Neural progenitor cell (in vitro differentiated cells): ENCODE data around the gene VWA3B. TPM values are rescaled to one million over a fixed set of nuclear protein-coding genes. Genes with fewer than 3 reads are reported as not detected.

Experiments used
- DNase-seq: peaks from one replicate; pipeline ENCODE4 v3.0.0-alpha.2; 2016; ENCODE audit warnings: low spot score
- H2AFZ ChIP-seq: fragments of 200-600 bp; sonication (generic); replicated peaks from 2 replicates; pipeline ENCODE4 v1.6.1; 2016; ENCODE audit warnings: antibody characterized with exemption
- H3F3A ChIP-seq: fragments of 200-600 bp; sonication (generic); 2 replicates; pipeline ENCODE4 v1.6.1; 2016; ENCODE audit warnings: antibody characterized with exemption, low read depth
- H3K27ac ChIP-seq: fragments of 200-600 bp; sonication (generic); 2 replicates; pipeline ENCODE4 v1.5.1; 2016; ENCODE audit warnings: mild to moderate bottlenecking
- H3K27me3 ChIP-seq: fragments of 200-600 bp; sonication (generic); 2 replicates; pipeline ENCODE4 v1.6.1; 2016; ENCODE audit warnings: mild to moderate bottlenecking, moderate library complexity
- H3K36me3 ChIP-seq: fragments of 200-600 bp; sonication (generic); 2 replicates; pipeline ENCODE4 v1.5.1; 2016
- H3K4me1 ChIP-seq: fragments of 200-600 bp; sonication (generic); 2 replicates; pipeline ENCODE4 v1.6.1; 2016; ENCODE audit warnings: mixed run types
- H3K4me2 ChIP-seq: fragments of 200-600 bp; sonication (generic); 2 replicates; pipeline ENCODE4 v1.6.1; 2016
- H3K4me3 ChIP-seq: fragments of 200-600 bp; sonication (generic); 2 replicates; pipeline ENCODE4 v1.5.1; 2016
- H3K79me2 ChIP-seq: fragments of 200-600 bp; sonication (generic); 2 replicates; pipeline ENCODE4 v1.6.1; 2016; ENCODE audit warnings: low read depth
- H3K9ac ChIP-seq: fragments of 200-600 bp; sonication (generic); 2 replicates; pipeline ENCODE4 v1.6.1; 2016
- H3K9me3 ChIP-seq: fragments of 200-600 bp; sonication (generic); 2 replicates; pipeline ENCODE4 v1.5.1; 2016; ENCODE audit warnings: low read depth
- H4K20me1 ChIP-seq: fragments of 200-600 bp; sonication (generic); 2 replicates; pipeline ENCODE4 v1.6.1; 2016; ENCODE audit warnings: low read depth
- H3K27ac Mint-ChIP-seq: 3 replicates; pipeline ENCODE4 v1.8.0; 2021; ENCODE audit warnings: mixed read lengths
- H3K27me3 Mint-ChIP-seq: 2 replicates; pipeline ENCODE4 v1.8.0; 2022; ENCODE audit warnings: low read depth, mild to moderate bottlenecking, inconsistent platforms, moderate library complexity, mixed read lengths; ENCODE audit not compliant: insufficient read depth
- H3K36me3 Mint-ChIP-seq: 3 replicates; pipeline ENCODE4 v1.8.0; 2021; ENCODE audit warnings: mixed read lengths
- H3K4me1 Mint-ChIP-seq: 3 replicates; pipeline ENCODE4 v1.8.0; 2021; ENCODE audit warnings: mixed read lengths
- H3K4me3 Mint-ChIP-seq: 3 replicates; pipeline ENCODE4 v1.8.0; 2021; ENCODE audit warnings: mild to moderate bottlenecking, moderate library complexity, mixed read lengths
- H3K9me3 Mint-ChIP-seq: 3 replicates; pipeline ENCODE4 v1.8.0; 2020; ENCODE audit warnings: mixed read lengths
- CTCF ChIP-seq: fragments of 200-600 bp; sonication (generic); IDR thresholded peaks from 2 replicates; pipeline ENCODE4 v1.5.1; 2017; ENCODE audit warnings: antibody characterized with exemption, mild to moderate bottlenecking
- EZH2 ChIP-seq: fragments of 200-600 bp; sonication (generic); IDR thresholded peaks from 2 replicates; pipeline ENCODE4 v1.6.1; 2017; ENCODE audit warnings: antibody characterized with exemption, mild to moderate bottlenecking, moderate library complexity
- EZH2phosphoT487 ChIP-seq: fragments of 200-600 bp; sonication (generic); IDR thresholded peaks from 2 replicates; pipeline ENCODE4 v1.6.1; 2017; ENCODE audit warnings: antibody characterized with exemption
- total RNA-seq: library from RNA; depleted of rRNA; stranded (reverse); fragments of >200 nt; gene quantifications from 2 replicates; pipeline ENCODE4 v1.2.3, GENCODE V29; 2015; ENCODE audit warnings: low replicate concordance

VWA3B gene
- total RNA-seq, 1 donor from 2014 or later = not detected

- DNase-seq = no peak
Observed at GRCh38 chr2:98236935-98237334, 150.0 kb downstream of the VWA3B start.

GRCh38 chr2:98240786-98241398, 153.9 kb downstream of the VWA3B start:
- H3K27ac ChIP-seq = no peak overlapping the region
- no peak overlapping the region for H3K4me3 ChIP-seq
- H3K79me2 ChIP-seq = no peaks in the 10 kb centered on the region
- peaks cover 7% of the 10 kb centered on the region for H3K27me3 Mint-ChIP-seq
- H3K27ac Mint-ChIP-seq = peak overlapping the region; percentile 75
- no peaks in the 10 kb centered on the region for H3K36me3 ChIP-seq
- peaks cover 18% of the 10 kb centered on the region for H3K4me1 Mint-ChIP-seq
- no peak for TF ChIP-seq EZH2phosphoT487
- no peak for TF ChIP-seq CTCF
- no peak for TF ChIP-seq EZH2
- no peak overlapping the region for H2AFZ ChIP-seq
- no peaks in the 10 kb centered on the region for H3K27me3 ChIP-seq
- H4K20me1 ChIP-seq = no peaks in the 10 kb centered on the region
- no peaks in the 10 kb centered on the region for H3K36me3 Mint-ChIP-seq
- H3K4me2 ChIP-seq = no peak overlapping the region
- H3F3A ChIP-seq = no peaks in the 10 kb centered on the region
- H3K9me3 ChIP-seq = no peaks in the 10 kb centered on the region
- H3K4me3 Mint-ChIP-seq = no peak overlapping the region
- peaks cover 3% of the 10 kb centered on the region for H3K4me1 ChIP-seq
- no peaks in the 10 kb centered on the region for H3K9me3 Mint-ChIP-seq
- H3K9ac ChIP-seq = no peak overlapping the region
- no peak for DNase-seq

More at GRCh38 chr2:98236935-98237334, 150.0 kb downstream of the VWA3B start:
- Histone ChIP-seq H3K27ac (no peak overlapping the region), H3K9me3 (no peaks in the 10 kb centered on the region), H3K4me2 (no peak overlapping the region), H3K36me3 (no peaks in the 10 kb centered on the region), H3K9ac (no peak overlapping the region), H4K20me1 (no peaks in the 10 kb centered on the region), H3F3A (no peaks in the 10 kb centered on the region), H2AFZ (no peak overlapping the region), H3K79me2 (no peaks in the 10 kb centered on the region), H3K27me3 (no peaks in the 10 kb centered on the region), H3K4me1 (no peaks in the 10 kb centered on the region), H3K4me3 (no peak overlapping the region)
- no peak for TF ChIP-seq EZH2phosphoT487
- TF ChIP-seq CTCF = no peak
- no peak for TF ChIP-seq EZH2
- Mint-ChIP-seq H3K4me1 (peaks cover 12% of the 10 kb centered on the region), H3K27me3 (peaks cover 7% of the 10 kb centered on the region), H3K36me3 (no peaks in the 10 kb centered on the region), H3K4me3 (no peak overlapping the region), H3K27ac (no peak overlapping the region), H3K9me3 (no peaks in the 10 kb centered on the region)

GRCh38 chr2:98241592-98241991, 154.6 kb downstream of the VWA3B start:
- Histone ChIP-seq H3K27me3 (no peaks in the 10 kb centered on the region), H3K4me2 (peak overlapping the region; percentile 36), H3K36me3 (no peaks in the 10 kb centered on the region), H4K20me1 (no peaks in the 10 kb centered on the region), H3F3A (no peaks in the 10 kb centered on the region), H3K9me3 (no peaks in the 10 kb centered on the region), H3K4me3 (no peak overlapping the region), H3K4me1 (peaks cover 3% of the 10 kb centered on the region), H3K79me2 (no peaks in the 10 kb centered on the region), H3K27ac (no peak overlapping the region), H2AFZ (no peak overlapping the region), H3K9ac (no peak overlapping the region)
- H3K36me3 Mint-ChIP-seq = no peaks in the 10 kb centered on the region
- TF ChIP-seq EZH2 = no peak
- TF ChIP-seq CTCF = no peak
- TF ChIP-seq EZH2phosphoT487 = no peak
- H3K27me3 Mint-ChIP-seq = peaks cover 7% of the 10 kb centered on the region
- no peaks in the 10 kb centered on the region for H3K9me3 Mint-ChIP-seq
- no peak overlapping the region for H3K4me3 Mint-ChIP-seq
- peak overlapping the region; percentile 75 for H3K27ac Mint-ChIP-seq
- DNase-seq = no peak
- H3K4me1 Mint-ChIP-seq = peaks cover 18% of the 10 kb centered on the region
